Keratinocyte (primary cell): Measurements from ENCODE around the gene MANEAL. TPM values are rescaled to one million over a fixed set of nuclear protein-coding genes. Genes with fewer than 3 reads are reported as not detected.

ENCODE experiments used
- DNase-seq: peaks from one replicate; pipeline ENCODE4 v3.0.0-alpha.2; 2011; ENCODE audit warnings: low read depth, missing footprints, low spot score
- FAIRE-seq: peaks from 2 replicates; lab custom pipeline; 2011; peaks lifted over from hg19 to GRCh38; lab: Jason Lieb, UNC
- H2AFZ ChIP-seq: 2 replicates; pipeline ENCODE4 v1.6.0; 2012; ENCODE audit warnings: low read length, control low read depth, inconsistent platforms; ENCODE audit not compliant: control insufficient read depth
- H3K27ac ChIP-seq: 2 replicates; pipeline ENCODE4 v1.5.1; 2011; ENCODE audit warnings: low read length; ENCODE audit not compliant: control insufficient read depth, insufficient read depth
- H3K27me3 ChIP-seq: 3 replicates; pipeline ENCODE4 v1.6.0; 2011; ENCODE audit warnings: low read length; ENCODE audit not compliant: control insufficient read depth, insufficient read depth; ENCODE audit errors: extremely low read depth
- H3K36me3 ChIP-seq, 2 experiments: 2 replicates in 1 of 2; 3 replicates in 1 of 2; pipeline ENCODE4 v1.5.1; 2011; ENCODE audit warnings: low read length in 2 of 2, mild to moderate bottlenecking in 1 of 2; ENCODE audit not compliant: control insufficient read depth in 2 of 2, insufficient read depth in 2 of 2; ENCODE audit errors: extremely low read depth in 1 of 2
- H3K4me1 ChIP-seq: 3 replicates; pipeline ENCODE4 v1.5.1; 2011; ENCODE audit warnings: low read length; ENCODE audit not compliant: control insufficient read depth, insufficient read depth; ENCODE audit errors: extremely low read depth
- H3K4me2 ChIP-seq: 3 replicates; pipeline ENCODE4 v1.6.0; 2011; ENCODE audit warnings: low read depth, low read length; ENCODE audit not compliant: control insufficient read depth, insufficient read depth; ENCODE audit errors: extremely low read depth
- H3K4me3 ChIP-seq, 3 experiments: fragments of 200-600 bp in 1 of 3; sonication (generic) in 1 of 3; 2 replicates in 2 of 3; 3 replicates in 1 of 3; pipeline ENCODE4 v1.5.1; 2011 to 2016; ENCODE audit warnings: low read length in 3 of 3, mild to moderate bottlenecking in 3 of 3, control low read depth in 2 of 3, inconsistent platforms in 1 of 3, low read depth in 1 of 3, mixed read lengths in 1 of 3, mixed run types in 1 of 3, moderate library complexity in 1 of 3; ENCODE audit not compliant: control insufficient read depth in 2 of 3, insufficient read depth in 2 of 3; ENCODE audit errors: extremely low read depth in 1 of 3
- H3K79me2 ChIP-seq: 2 replicates; pipeline ENCODE4 v1.6.0; 2012; ENCODE audit warnings: low read length; ENCODE audit not compliant: control insufficient read depth, insufficient read depth
- H3K9ac ChIP-seq: 3 replicates; pipeline ENCODE4 v1.6.0; 2011; ENCODE audit warnings: low read length; ENCODE audit not compliant: control insufficient read depth, insufficient read depth; ENCODE audit errors: extremely low read depth
- H3K9me1 ChIP-seq: 3 replicates; pipeline ENCODE4 v1.6.0; 2011; ENCODE audit warnings: low read length; ENCODE audit not compliant: control insufficient read depth, insufficient read depth; ENCODE audit errors: extremely low read depth
- H3K9me3 ChIP-seq: 2 replicates; pipeline ENCODE4 v1.5.1; 2012; ENCODE audit warnings: low read depth, low read length; ENCODE audit not compliant: control insufficient read depth
- H4K20me1 ChIP-seq: 3 replicates; pipeline ENCODE4 v1.6.0; 2011; ENCODE audit warnings: low read length; ENCODE audit not compliant: control insufficient read depth, insufficient read depth; ENCODE audit errors: extremely low read depth
- EZH2 ChIP-seq: IDR thresholded peaks from one replicate; pipeline ENCODE4 v1.6.1; 2012; ENCODE audit warnings: inconsistent platforms, mild to moderate bottlenecking, low read length, moderate library complexity
- dilution Hi-C: fragments of 300-500 bp; cut with MboI; formaldehyde crosslinking; loops from one replicate; pipeline ENCODE4 v1.7.0; 2020; ENCODE audit warnings: low sequenced_read_pairs; ENCODE audit not compliant: extremely low pct_ligation_motif_present
- polyA plus RNA-seq, 5 experiments: library from polyadenylated mRNA; depleted of rRNA in 3 of 5; stranded (reverse) in 3 of 5; stranded (forward) in 1 of 5; unstranded in 1 of 5; fragments of >200 nt; gene quantifications; 1 replicate in 1 of 5; 2 replicates in 3 of 5; 3 replicates in 1 of 5; pipeline versions ENCODE4 v1.2.1 to v1.2.3, GENCODE V29; 2011 to 2012; ENCODE audit warnings: missing spikeins in 2 of 5, low read depth in 1 of 5, low replicate concordance in 1 of 5
- TF ChIP-seq, protein P1 (sequence below), 3 experiments: IDR thresholded peaks in 1 of 3; conservative IDR thresholded peaks in 1 of 3; optimal IDR thresholded peaks in 1 of 3; 2 replicates in 2 of 3; 3 replicates in 1 of 3; pipeline versions ENCODE3 to v1.5.1; 2011; ENCODE audit warnings: low read length in 3 of 3, mild to moderate bottlenecking in 3 of 3, moderate library complexity in 2 of 3, control low read depth in 1 of 3, inconsistent platforms in 1 of 3; ENCODE audit not compliant: insufficient read depth in 2 of 3; ENCODE audit errors: extremely low read depth in 1 of 3

MANEAL gene
- polyA plus RNA-seq, 1 donor (not counting 4 experiments of a cell fraction or from before 2014, with no cell fraction given) = 0.37 TPM

DNA sequence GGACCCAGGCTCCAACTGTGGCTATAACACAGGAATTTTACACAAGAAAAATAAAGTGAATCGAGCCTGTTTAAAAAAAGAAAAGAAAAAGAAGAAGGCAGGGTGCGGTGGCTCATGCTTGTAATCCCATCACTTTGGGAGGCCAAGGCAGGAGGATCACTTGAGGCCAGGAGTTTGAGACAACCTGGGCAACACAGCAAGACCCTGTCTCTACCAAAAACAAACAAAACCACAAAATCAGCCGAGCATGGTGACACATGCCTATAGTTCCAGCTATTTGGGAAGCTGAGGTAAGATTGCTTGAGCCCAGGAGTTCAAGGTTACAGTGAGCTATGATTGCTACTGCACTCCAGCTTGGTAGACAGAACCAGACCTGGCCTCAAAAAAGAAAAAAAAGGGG lies 48.0 kb downstream of the MANEAL start:
- peaks cover 32% of the 10 kb centered on the region for H3K79me2 ChIP-seq

GRCh38 chr1:37844536-37844935 lies 50.9 kb downstream of the MANEAL start:
- H3K27me3 ChIP-seq = no peaks in the 10 kb centered on the region
- H3K79me2 ChIP-seq = peaks cover 60% of the 10 kb centered on the region
- H3K4me3 ChIP-seq = no peak overlapping the region
- dilution Hi-C loops = no loop called here
- no peak overlapping the region for H3K4me2 ChIP-seq
- TF ChIP-seq EZH2 = no peak
- TF ChIP-seq, protein P1, sequence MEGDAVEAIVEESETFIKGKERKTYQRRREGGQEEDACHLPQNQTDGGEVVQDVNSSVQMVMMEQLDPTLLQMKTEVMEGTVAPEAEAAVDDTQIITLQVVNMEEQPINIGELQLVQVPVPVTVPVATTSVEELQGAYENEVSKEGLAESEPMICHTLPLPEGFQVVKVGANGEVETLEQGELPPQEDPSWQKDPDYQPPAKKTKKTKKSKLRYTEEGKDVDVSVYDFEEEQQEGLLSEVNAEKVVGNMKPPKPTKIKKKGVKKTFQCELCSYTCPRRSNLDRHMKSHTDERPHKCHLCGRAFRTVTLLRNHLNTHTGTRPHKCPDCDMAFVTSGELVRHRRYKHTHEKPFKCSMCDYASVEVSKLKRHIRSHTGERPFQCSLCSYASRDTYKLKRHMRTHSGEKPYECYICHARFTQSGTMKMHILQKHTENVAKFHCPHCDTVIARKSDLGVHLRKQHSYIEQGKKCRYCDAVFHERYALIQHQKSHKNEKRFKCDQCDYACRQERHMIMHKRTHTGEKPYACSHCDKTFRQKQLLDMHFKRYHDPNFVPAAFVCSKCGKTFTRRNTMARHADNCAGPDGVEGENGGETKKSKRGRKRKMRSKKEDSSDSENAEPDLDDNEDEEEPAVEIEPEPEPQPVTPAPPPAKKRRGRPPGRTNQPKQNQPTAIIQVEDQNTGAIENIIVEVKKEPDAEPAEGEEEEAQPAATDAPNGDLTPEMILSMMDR (optimal IDR thresholded peaks at IDR 0.05 in 1 of 3, IDR thresholded peaks at IDR 0.05 in 1 of 3, conservative IDR thresholded peaks at IDR 0.05 in 1 of 3; ENCODE audit: extremely low read depth in 1 of 3, insufficient read depth in 2 of 3, low read length in 3 of 3) = no peak
- peaks cover 4% of the 10 kb centered on the region for H4K20me1 ChIP-seq
- FAIRE-seq = no peak
- no peak overlapping the region for H3K9ac ChIP-seq
- no peaks in the 10 kb centered on the region for H3K9me3 ChIP-seq
- H3K4me1 ChIP-seq = no peaks in the 10 kb centered on the region
- DNase-seq = no peak
- H3K9me1 ChIP-seq = no peaks in the 10 kb centered on the region
- H2AFZ ChIP-seq = no peak overlapping the region
- H3K36me3 ChIP-seq = peaks cover 13 to 24% of the 10 kb centered on the region in 2 experiments
- H3K27ac ChIP-seq = no peak overlapping the region

More for the DNA sequence above, 48.0 kb downstream of the MANEAL start:
- DNase-seq (no peak), FAIRE-seq (no peak)
- Histone ChIP-seq H3K9me3 (no peaks in the 10 kb centered on the region), H3K4me1 (no peaks in the 10 kb centered on the region), H3K9me1 (no peaks in the 10 kb centered on the region), H4K20me1 (peaks cover 4% of the 10 kb centered on the region), H3K4me3 (no peak overlapping the region), H2AFZ (no peak overlapping the region), H3K27me3 (no peaks in the 10 kb centered on the region), H3K4me2 (no peak overlapping the region), H3K36me3 (peaks cover 20 to 29% of the 10 kb centered on the region in 2 experiments), H3K27ac (no peak overlapping the region), H3K9ac (no peak overlapping the region)
- TF ChIP-seq, protein P1 (optimal IDR thresholded peaks at IDR 0.05 in 1 of 3, IDR thresholded peaks at IDR 0.05 in 1 of 3, conservative IDR thresholded peaks at IDR 0.05 in 1 of 3; ENCODE audit: extremely low read depth in 1 of 3, insufficient read depth in 2 of 3, low read length in 3 of 3) = no peak
- no peak for TF ChIP-seq EZH2
- dilution Hi-C loops = no loop called here
